NCI-H2107 treated with DMSO at 0.1 percent for 48 hours (cell line): ENCODE measurements around the gene NCR3LG1.

Experiments used
- DNase-seq: peaks from one replicate; lab custom pipeline; 2025; ENCODE audit not compliant: unreplicated experiment; lab: John Stamatoyannopoulos, UW

NCR3LG1 gene, protein sequence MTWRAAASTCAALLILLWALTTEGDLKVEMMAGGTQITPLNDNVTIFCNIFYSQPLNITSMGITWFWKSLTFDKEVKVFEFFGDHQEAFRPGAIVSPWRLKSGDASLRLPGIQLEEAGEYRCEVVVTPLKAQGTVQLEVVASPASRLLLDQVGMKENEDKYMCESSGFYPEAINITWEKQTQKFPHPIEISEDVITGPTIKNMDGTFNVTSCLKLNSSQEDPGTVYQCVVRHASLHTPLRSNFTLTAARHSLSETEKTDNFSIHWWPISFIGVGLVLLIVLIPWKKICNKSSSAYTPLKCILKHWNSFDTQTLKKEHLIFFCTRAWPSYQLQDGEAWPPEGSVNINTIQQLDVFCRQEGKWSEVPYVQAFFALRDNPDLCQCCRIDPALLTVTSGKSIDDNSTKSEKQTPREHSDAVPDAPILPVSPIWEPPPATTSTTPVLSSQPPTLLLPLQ

DNA sequence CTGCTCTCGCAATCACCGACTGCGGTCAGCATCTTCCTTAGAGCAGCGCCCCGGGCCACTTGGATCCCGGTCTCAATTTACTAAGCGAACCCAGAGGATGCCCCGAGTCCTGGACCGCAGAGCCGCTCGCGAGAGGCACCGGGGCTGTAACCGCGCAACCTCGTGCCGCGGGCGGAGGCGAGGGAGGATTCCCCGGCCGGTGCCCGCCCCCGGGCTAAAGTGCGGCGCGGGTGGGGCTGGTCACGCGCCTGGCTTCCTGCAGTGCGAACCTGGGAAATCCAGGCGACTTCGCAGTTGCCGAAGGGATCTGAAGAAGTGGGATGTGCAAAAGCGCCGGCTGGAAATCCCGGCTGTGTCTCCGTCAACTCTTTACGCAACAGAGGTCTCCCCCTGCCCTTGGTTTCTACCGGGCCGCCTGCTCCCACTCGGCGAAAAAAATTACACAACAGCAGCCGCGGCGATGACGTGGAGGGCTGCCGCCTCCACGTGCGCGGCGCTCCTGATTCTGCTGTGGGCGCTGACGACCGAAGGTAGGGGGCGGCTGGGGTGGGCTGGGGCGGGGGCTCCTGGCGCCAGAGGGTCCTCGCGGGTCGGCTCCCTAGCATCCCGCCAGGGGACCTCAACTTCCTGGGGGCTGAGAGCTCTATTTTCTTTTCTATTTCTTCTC, at the start of gene NCR3LG1:
TSS of gene NCR3LG1 (plus strand) at position 291 of the 667 bp plus-strand sequence. CDS start at position 461, 170 bp downstream.
- DNase-seq: peak; percentile 47

DNA sequence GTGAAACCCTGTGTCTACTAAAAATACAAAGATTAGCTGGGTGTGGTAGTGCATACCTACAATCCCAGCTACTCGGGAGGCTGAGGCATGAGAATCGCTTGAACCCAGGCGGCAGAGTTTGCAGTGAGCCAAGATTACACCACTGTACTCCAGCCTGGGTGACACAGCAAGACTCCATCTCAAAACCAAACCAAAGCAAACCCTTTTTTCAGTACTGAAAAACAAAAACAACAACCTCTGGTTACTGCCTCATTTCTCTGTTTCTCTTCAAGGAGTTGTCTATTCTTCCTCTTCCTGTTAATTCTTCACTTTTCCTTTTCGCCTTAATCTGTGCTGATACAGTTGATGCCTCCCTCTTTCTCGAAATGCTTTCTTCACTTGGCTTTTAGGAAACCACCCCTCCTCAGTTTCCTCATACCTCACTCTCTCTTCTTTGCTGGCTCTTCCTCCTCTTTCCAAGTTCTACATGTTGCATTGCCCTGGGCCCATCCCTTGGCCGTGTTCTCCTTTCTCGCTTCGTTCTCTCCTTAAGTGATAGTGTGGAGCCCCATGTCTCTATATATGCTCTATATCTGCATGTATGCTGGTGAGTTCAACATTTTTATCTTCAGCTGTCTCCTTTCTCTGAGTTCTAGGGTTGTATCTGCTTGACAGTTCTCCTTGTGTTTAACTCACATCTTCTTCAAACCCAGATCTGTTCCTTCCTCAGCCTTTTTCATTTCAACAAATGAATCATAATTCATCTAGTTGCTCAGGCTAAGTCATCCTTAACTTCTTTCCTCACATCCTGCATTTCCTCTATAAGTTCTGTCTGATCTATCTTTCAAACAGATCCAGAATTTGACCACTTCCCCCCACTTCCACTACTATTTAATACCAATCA, 38.0 kb upstream of the NCR3LG1 start:
- no peak for DNase-seq

DNA sequence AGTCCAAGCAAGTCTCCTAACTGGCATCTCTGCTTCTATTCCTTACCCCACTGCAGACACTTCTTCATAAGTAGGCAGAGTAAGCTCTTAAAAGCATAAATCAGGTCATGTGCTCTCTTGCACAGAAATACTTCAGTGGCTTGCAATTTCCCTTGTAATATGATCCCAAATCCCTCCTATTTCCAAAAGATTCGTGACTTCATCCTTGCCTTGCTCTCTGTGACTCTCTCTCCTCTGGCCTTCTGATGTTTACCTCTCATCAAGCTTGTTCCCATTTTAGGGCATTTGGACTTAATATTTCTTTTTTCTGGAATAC, 37.4 kb upstream of the NCR3LG1 start:
- DNase-seq: peak; percentile 42

DNA sequence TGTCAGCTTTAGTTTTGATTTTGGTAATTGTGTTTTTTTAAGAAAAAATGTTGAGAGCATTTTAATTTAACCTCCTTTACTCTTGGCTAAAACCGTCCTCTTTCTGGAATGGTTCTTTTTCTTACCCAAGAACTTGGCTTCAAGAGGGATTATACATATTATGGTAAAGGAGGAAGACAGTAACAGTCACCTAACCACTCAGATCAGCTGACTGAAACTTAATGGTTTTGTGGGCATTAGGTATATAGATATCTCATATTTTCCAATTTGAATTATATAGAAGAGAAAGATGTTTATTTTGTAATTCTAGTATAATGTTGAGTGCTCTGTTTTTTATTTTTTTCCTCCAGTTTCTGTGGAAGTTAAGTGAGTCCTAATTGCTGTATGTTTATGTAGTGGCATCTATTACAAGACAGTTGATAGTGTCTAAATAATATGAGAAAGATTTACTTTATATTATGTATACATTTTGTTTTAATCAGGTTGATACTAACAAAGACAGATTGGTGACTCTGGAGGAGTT, 36.6 kb upstream of the NCR3LG1 start:
- no peak for DNase-seq

DNA sequence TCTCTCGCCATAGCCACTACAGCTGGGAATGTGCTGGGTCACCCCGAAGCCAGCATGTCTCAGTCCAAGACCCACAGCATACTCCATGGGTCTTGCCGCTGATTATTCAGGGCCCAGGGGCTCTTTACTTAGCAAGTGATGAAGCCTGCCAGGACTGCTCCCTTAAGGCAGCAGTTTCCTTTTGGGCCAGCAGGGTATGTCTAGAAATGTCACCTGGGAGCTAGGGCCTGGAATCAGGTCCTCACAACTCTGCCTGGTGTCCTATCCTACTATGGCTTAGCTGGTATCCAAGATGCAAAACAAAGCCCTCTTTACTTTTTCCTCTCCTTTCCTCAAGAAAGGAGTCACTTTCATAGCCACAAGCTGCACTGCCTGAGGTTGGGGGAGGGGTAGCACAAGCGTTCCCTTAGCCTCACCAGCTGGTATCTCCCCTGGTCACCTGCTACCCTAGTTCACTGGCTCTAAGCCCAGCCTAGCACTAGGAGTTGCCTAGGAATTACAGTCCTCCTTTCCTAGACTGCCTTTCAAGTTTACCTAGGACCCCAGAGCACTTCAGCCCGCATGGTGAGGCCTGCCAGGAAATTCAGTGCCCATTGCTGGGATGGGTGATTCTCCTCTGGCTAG, 22.6 kb upstream of the NCR3LG1 start:
- no peak for DNase-seq

DNA sequence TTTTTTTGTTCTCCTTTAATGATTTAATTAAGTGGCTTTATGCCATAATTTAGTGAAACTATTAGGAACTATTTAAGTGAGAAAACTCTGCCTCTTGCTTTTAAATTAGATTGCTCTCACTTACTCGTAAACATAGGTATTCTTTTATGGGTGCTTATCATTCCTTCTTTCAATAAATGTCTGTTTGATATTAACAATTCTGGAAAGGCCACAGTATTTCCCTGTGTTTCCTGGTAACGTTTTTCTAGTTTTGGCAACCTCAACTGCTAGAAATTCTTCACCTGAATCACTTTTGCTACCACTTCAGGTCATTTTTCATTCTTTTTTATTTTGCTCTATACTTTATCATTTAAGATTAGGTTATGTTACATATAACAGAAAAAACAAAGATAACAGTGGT, 19.9 kb upstream of the NCR3LG1 start:
- no peak for DNase-seq

DNA sequence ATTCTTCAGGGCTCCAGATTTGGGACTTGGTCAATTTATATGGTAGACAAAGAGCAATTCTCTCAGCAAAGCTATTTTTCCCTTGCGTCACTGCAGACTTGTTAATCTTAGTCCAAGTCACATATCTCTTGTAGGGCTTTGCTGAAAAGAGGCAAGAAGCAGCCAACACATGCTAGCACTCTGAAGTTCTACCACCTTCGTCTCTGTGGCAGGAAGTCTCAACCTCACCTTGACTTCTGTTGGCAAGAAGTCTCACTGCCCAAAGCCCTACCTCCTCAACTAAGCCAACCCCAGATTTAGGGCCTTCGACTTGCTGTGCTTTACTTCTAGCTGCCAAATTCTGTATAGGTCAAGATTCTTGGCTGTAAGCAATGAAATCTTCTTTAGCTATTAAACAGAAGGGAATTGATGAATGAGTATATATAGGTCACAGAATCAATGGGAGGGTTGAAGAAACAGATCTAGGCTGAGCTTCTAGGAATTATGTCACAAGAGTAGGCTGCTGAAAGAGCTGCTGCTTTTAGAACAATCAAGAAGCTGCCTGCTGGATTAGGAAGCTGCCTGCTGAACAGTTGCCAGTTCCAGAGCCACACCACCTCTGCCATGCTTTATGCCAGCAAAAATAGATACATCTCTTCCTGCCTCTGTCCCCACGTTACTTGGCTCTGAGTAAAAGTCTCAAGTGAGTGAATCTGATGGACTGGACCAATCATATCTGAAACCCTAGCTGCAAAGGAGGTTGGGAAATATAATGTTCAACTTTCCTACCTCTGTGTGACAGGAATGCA, 17.6 kb upstream of the NCR3LG1 start:
- no peak for DNase-seq

DNA sequence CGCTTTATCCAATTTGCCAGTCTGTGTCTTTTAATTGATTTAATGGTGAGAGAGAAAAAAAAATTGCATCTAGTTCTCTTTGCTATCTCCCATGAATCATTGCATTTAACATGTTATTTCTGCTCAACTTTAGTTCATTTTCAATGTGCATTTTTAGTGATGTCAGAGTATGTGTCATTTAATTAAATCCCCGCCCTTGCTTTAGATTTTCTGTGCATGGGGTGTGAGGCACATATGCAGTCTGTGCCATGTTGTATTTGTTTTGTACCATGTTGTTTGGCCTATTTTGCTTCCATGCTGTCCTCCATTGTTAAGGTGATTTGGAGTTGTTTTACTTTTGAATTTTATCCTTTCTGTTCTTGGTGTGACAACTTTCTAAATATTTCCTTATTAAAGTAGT, 8.3 kb upstream of the NCR3LG1 start:
- no peak for DNase-seq

DNA sequence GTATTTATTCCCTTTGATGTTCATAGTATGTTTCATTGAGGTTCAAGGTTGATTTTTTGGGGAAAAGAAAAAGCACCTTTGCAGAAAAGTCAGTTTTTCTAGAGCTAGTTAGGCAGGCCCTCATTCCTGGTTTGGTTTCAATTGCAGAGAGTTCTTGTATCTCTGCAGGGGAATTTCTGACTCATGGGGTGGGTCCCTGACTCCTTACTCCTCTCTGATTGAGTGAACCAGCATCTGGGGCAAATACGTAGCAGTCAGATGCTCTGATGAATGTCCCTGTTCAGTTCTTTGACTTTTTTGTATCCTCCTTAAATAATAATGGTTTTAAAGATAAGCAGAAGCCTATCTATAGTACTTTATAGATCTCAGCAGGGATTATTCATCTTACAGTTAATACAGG, 7.7 kb upstream of the NCR3LG1 start:
- DNase-seq: no peak

DNA sequence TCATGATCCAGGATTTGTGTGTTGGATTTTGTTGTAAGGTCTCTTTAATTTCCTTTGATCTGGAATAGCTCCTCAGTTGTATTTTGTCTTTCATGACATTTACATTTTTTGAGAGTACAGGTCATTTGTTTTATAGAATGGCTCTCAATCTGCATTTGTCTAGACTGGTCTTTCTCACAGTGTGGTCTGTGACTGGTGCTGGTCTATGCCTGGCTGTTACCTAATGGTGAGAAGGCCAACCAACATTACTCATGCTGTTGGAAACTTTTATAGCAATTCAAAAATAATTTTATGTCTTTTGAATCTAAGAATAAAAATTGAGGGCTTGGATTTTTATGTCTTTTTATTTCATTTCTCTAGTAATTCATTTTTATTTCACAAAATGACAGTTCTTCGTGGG, 3.9 kb upstream of the NCR3LG1 start:
- no peak for DNase-seq

DNA sequence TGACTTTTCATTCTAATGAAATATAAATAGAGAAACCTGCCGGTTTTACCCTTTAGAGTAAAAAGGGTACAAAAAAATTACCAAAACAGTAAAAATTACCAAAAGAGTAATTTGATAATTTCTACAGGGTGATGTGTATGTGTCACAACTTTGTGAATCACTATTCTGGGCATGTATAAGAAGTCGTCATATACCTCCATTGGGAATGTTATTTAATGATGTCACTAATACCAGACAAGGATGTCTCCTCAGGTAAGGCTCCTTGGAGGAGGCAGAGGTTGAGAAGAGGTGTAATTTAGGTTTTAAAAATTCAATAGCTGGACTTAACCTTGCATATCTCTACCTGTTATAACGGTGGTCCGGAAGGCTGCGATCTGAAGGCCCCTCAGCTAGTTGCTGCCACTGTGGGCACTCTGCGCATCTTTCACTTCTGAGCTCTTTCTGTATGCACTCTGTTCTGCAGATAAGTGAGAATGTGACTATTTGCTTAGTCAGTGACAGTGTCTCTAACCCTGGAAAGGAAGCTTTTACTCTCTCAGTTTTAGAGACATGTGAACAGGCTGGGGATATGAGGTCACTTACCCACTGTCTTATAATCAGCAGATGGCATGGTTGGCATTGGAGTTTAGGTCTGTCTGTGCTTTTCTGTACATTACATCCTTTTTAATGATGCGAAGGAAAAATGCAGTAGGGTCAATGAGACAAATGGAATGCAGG, 987 bp upstream of the NCR3LG1 start:
- no peak for DNase-seq

DNA sequence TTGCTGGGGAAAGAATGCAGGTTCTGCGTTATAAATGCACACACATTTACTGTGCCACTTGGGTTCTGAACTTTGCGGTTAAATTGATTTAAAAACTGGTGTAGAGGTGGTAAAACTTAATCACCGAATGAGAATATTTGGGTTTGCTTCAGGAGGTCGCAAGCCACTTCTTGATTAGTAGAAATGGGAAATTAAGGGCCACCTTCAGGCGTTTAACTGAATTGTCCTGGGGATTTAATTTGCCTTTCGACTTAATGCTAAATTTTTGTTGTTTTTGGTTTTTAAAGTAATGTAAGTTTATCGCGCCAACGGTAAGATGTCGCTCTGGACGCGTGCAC, 459 bp upstream of the NCR3LG1 start:
- no peak for DNase-seq

DNA sequence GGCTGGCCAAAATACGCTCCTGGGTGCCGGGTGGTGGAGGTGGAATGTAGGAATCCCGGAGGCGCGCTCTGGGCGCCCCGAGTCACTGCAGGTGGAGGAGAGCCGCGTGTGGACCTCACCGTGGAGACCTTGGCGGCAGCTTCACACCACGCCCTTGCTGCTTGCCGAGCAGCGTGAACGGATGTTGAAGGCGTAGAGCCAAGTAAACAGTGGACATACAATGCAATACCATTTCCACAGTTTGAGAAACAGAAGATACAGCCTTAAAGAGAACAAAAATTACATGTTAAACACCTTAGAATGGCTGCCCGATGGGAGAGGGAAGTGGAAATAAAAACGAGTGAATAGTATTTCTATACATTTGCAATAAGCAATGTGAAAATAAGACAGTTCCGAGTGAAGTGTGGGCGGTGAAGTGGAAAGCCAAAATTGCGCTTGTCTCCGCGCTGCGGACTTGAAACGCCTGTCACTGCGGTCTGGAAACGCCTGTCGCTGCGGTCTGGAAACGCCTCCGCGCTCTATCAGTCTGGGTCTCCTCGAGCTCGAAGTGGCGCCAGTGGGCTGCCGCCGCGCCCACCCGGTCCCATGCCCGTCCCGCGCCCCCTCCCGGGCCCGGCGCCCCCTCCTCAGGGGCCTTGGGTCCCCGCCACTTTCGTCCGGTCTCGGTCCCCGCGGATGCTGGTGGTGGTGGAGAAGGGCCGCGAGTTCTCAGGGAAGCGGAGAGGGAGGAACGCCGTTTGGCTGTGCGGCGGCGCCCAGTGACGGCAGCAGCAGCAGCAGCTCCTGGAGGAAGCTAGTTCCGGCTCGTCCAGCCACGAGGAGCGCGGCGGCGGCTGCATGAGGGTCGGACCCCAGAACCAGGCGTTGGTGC, 1.6 kb downstream of the NCR3LG1 start:
- DNase-seq: peak; percentile 48

DNA sequence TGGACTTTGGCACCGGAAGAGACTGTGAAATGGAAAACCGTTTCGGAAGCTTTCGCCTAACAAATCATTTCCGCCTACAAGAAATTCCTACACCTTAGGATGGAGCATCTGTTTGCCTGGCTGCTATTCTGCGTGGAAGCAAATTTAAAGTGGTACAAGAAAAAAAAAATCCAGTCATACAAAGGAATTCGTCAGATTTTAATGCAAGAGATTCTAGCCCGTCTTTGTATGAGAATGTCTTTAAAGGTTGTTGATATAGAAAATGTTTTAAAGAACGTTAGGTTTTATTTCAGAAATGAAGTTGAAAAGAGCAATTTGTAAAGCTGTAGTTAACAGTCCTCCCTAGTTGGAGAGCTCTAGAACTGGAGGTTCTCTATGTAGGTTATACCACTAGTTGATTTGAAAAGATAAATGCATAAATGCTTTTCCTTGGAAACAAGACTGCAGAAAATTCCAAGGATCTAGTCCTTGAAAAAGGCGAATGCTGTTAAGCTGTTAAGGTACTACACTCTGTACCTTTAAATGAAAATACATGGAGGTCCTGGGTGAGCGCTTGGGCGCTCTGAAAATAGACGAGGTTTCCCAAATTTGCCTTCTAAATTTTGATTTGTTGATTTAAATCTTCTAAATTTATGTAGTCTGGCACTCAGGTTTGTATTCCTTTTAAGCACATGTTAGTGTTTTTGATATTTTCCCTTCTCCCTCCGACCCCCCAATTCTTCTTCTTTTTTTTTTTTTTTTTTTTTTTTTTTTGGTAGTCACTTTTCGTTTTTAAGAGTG, 2.4 kb downstream of the NCR3LG1 start:
- DNase-seq: peak; percentile 57

DNA sequence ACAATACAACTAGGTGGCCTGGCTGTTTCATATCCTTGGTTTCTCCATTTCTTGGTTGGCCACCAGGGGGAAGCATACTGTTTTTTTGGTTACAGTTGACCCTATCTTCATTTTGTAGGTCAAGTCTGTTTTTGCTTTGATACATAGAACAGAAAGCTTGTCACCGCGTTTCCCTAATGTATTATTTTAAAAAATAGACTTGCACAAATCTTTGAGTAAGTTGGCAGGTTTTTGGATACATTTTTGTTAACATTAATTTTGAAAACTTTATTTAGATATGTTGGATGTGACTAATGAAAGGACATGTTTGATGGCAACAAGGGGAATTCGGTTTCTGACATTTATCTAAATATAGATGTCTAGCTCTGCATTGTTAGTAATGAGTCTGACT, 3.0 kb downstream of the NCR3LG1 start:
- DNase-seq: peak; percentile 48

DNA sequence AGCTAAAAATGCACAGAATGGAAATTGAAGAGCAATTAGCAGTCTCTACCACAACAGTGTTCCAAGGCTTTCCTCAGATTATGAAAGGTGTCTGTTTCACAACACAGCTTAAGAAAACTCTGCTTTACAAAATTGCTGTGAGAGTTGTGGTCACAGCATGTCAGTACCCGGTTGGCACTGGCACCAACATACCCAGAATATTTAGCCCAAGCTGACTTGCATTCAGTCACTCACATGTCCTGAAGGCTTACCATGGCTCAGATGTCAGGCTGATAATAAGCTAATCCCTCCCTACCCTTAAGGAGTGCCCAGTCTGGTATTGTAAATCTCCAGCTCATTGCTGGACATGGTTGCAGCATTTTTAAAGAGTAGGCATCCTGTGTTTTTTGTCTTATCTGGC, 14.9 kb downstream of the NCR3LG1 start:
- DNase-seq: no peak

DNA sequence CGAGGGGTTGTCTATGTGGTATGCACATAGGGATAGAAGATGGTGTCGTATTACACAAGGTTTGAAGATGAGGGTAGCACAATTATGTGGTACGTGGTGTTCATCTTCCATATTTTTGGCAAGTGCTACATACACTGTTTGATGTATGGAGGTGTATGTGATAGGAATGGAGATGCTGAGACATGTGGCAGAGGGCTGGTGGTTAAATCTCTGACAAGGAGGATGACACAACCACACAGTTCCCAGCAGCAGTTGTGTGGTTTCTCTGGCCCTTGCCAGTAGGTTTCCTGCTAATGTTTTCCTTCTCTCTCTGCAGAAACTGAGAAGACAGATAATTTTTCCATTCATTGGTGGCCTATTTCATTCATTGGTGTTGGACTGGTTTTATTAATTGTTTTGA, 17.0 kb downstream of the NCR3LG1 start:
- no peak for DNase-seq

DNA sequence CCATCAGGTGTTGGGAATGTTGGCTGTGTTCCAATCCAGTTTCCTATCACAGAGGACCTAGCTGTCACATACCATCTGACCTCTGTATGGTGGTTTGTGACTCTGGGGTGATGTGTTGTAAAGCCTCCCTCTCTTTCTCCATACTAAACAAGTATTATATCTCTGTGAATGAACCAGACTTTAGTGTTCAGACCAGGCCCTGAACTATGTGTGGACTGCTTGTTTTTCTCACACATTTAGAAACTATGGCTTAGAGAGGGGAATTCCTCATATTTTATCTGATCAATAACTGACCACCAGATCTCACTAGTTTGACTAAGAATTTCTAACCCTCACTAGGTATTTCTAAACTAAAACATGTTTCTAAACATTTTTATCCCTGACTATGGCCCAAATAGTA, 17.5 kb downstream of the NCR3LG1 start:
- no peak for DNase-seq
